Measurements from ENCODE around the gene WDPCP. TPM values are rescaled to one million over a fixed set of nuclear protein-coding genes. Genes with fewer than 3 reads are reported as not detected.

WDPCP gene
- total and polyA plus RNA-seq, 2 of the 13 experiments (the other 11 are each of a cell fraction or from before 2014, with no cell fraction given), result 2.9 to 5.2 TPM

- TF ChIP-seq ZNF878 (CRISPR knock-in tag; IDR thresholded peaks at IDR 0.05) (no peak), ZMAT5 (CRISPR knock-in tag; IDR thresholded peaks at IDR 0.05; ENCODE audit: borderline replicate concordance, low read depth) (no peak), ZNF335 (CRISPR knock-in tag; IDR thresholded peaks at IDR 0.05) (no peak), ZNF879 (CRISPR knock-in tag; IDR thresholded peaks at IDR 0.05) (no peak), GATAD2A (CRISPR knock-in tag; IDR thresholded peaks at IDR 0.05) (peak; percentile 77), CREM (IDR thresholded peaks at IDR 0.05) (0 out of 2 replicates have a peak, but pooled peaks have one; percentile 12), CREM (CRISPR knock-in tag; IDR thresholded peaks at IDR 0.05) (no peak), FIP1L1 (IDR thresholded peaks at IDR 0.05; ENCODE audit: borderline replicate concordance, insufficient read depth, low read depth, low read length) (no peak), CCAR2 (optimal IDR thresholded peaks at IDR 0.05; ENCODE audit: low read depth, low read length) (no peak), CBFB (CRISPR knock-in tag; IDR thresholded peaks at IDR 0.05) (0 out of 2 replicates have a peak, but pooled peaks have one; percentile 27), ZBTB10 (CRISPR knock-in tag; IDR thresholded peaks at IDR 0.05; ENCODE audit: borderline replicate concordance) (no peak), MXI1 (IDR thresholded peaks at IDR 0.05; ENCODE audit: borderline replicate concordance, low read depth, low read length) (no peak), CEBPB (IDR thresholded peaks at IDR 0.05; ENCODE audit: borderline replicate concordance, low read depth, low read length) (no peak), ZBTB43 (CRISPR knock-in tag; conservative IDR thresholded peaks at IDR 0.05) (no peak), EHMT2 (IDR thresholded peaks at IDR 0.05; ENCODE audit: borderline replicate concordance, low read depth, low read length) (no peak), LRRFIP1 (CRISPR knock-in tag; conservative IDR thresholded peaks at IDR 0.05) (no peak), MTA1 (CRISPR knock-in tag; IDR thresholded peaks at IDR 0.05; ENCODE audit: borderline replicate concordance) (no peak), ZNF280B (CRISPR knock-in tag; IDR thresholded peaks at IDR 0.05; ENCODE audit: borderline replicate concordance) (no peak), ISX (CRISPR knock-in tag; conservative IDR thresholded peaks at IDR 0.05) (no peak)
- TF ChIP-seq, protein P1, sequence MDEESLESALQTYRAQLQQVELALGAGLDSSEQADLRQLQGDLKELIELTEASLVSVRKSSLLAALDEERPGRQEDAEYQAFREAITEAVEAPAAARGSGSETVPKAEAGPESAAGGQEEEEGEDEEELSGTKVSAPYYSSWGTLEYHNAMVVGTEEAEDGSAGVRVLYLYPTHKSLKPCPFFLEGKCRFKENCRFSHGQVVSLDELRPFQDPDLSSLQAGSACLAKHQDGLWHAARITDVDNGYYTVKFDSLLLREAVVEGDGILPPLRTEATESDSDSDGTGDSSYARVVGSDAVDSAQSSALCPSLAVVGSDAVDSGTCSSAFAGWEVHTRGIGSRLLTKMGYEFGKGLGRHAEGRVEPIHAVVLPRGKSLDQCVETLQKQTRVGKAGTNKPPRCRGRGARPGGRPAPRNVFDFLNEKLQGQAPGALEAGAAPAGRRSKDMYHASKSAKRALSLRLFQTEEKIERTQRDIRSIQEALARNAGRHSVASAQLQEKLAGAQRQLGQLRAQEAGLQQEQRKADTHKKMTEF (CRISPR knock-in tag; IDR thresholded peaks at IDR 0.05), result 0 out of 2 replicates have a peak, but pooled peaks have one; percentile 21
Measured at GRCh38 chr2:63189026-63189425, 399.3 kb downstream of the WDPCP start (continued).

Data from HepG2 (cell line).